ENCODE measurements around the gene TTC7B. TPM values are rescaled to one million over a fixed set of nuclear protein-coding genes. Genes with fewer than 3 reads are reported as not detected.

Gene TTC7B
- total and polyA plus RNA-seq, 2 donors (not counting 1 experiment from before 2014, with no cell fraction given) = 0.36 to 3.2 TPM

DNA sequence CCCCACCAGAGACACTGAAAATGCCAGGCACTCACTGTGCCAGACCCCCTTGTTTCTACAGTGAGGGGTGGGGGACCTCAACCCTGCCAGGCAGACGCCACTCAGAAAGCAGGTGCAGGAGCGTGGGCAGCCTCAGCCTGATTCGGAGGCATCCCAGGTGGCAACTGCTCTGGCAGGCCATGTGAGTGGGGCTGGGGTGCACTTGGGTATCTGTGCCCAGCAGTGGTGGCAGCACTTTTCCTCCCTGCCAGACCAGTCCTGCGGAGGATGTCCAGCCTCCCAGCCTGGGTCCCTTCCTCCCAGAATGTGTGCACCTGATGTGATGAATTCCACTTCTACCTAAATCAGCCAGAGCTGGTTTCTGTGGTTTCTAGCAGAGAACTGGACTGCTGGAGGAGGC, 13.4 kb upstream of the TTC7B start:
- Mint-ChIP-seq H3K9me3 (ENCODE audit: insufficient read depth) (no peaks in the 10 kb centered on the region), H3K4me1 (peaks cover 16% of the 10 kb centered on the region), H3K27ac (no peak overlapping the region), H3K27me3 (no peaks in the 10 kb centered on the region), H3K4me3 (no peak overlapping the region)
- Histone ChIP-seq H3K27me3 (replicated peaks in 1 of 4; ENCODE audit: control extremely low read depth in 1 of 4, control insufficient read depth in 3 of 4, insufficient read depth in 4 of 4, low read length in 3 of 4) (no peaks in the 10 kb centered on the region), H3K4me1 (ENCODE audit: control insufficient read depth in 2 of 2, insufficient read depth in 2 of 2, low read length in 2 of 2) (peaks cover 13 to 16% of the 10 kb centered on the region in 2 donors), H3K36me3 (replicated peaks in 1 of 2; ENCODE audit: control extremely low read depth in 1 of 2, control insufficient read depth in 1 of 2, extremely low read depth in 1 of 2, insufficient read depth in 2 of 2, low read length in 1 of 2) (no peaks in the 10 kb centered on the region), H3K9ac (ENCODE audit: low read length) (no peak overlapping the region), H4K20me1 (ENCODE audit: control insufficient read depth, insufficient read depth, low read length, poor library complexity, severe bottlenecking) (no peaks in the 10 kb centered on the region), H3K4me2 (replicated peaks; ENCODE audit: low read depth, low read length, poor library complexity, severe bottlenecking) (no peak overlapping the region), H3K9me3 (ENCODE audit: control extremely low read depth in 1 of 3, control insufficient read depth in 2 of 3, insufficient read depth in 1 of 3, low read length in 2 of 3) (peaks cover 0 to 17% (median 0%) of the 10 kb centered on the region in 3 donors), H3K27ac (ENCODE audit: low read length in 2 of 2) (no peak overlapping the region), H3K4me3 (ENCODE audit: control extremely low read depth in 1 of 5, extremely low read depth in 1 of 5, insufficient read depth in 1 of 5, low read depth in 2 of 5, low read length in 4 of 5) (no peak overlapping the region), H2AFZ (ENCODE audit: insufficient read depth, low read depth, low read length, poor library complexity, severe bottlenecking) (no peak overlapping the region), H3K79me2 (ENCODE audit: control insufficient read depth, insufficient read depth, low read length) (no peaks in the 10 kb centered on the region)
- TF ChIP-seq EZH2 (IDR thresholded peaks at IDR 0.05; ENCODE audit: borderline replicate concordance, insufficient read depth, low read depth, low read length, poor library complexity, severe bottlenecking) = no peak
- TF ChIP-seq, protein P1, sequence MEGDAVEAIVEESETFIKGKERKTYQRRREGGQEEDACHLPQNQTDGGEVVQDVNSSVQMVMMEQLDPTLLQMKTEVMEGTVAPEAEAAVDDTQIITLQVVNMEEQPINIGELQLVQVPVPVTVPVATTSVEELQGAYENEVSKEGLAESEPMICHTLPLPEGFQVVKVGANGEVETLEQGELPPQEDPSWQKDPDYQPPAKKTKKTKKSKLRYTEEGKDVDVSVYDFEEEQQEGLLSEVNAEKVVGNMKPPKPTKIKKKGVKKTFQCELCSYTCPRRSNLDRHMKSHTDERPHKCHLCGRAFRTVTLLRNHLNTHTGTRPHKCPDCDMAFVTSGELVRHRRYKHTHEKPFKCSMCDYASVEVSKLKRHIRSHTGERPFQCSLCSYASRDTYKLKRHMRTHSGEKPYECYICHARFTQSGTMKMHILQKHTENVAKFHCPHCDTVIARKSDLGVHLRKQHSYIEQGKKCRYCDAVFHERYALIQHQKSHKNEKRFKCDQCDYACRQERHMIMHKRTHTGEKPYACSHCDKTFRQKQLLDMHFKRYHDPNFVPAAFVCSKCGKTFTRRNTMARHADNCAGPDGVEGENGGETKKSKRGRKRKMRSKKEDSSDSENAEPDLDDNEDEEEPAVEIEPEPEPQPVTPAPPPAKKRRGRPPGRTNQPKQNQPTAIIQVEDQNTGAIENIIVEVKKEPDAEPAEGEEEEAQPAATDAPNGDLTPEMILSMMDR (IDR thresholded peaks at IDR 0.05) = no peak
- CTCF ChIA-PET = no interaction called here
- DNase-seq = no peak
- WGBS (ENCODE audit: insufficient coverage) = 74% methylated on average over 3 of the region's 4 CpGs
- ATAC-seq (ENCODE audit: low read depth) = no peak
- intact Hi-C loops (cut with micrococcal nuclease) = loop anchor here (2.0 to 5.0 kb wide), 3 partner anchors 231 to 875 kb away; partner anchors contain the start of genes CALM1, EFCAB11, RPS6KA5 and TDP1
- POLR2A ChIA-PET = no interaction called here

DNA sequence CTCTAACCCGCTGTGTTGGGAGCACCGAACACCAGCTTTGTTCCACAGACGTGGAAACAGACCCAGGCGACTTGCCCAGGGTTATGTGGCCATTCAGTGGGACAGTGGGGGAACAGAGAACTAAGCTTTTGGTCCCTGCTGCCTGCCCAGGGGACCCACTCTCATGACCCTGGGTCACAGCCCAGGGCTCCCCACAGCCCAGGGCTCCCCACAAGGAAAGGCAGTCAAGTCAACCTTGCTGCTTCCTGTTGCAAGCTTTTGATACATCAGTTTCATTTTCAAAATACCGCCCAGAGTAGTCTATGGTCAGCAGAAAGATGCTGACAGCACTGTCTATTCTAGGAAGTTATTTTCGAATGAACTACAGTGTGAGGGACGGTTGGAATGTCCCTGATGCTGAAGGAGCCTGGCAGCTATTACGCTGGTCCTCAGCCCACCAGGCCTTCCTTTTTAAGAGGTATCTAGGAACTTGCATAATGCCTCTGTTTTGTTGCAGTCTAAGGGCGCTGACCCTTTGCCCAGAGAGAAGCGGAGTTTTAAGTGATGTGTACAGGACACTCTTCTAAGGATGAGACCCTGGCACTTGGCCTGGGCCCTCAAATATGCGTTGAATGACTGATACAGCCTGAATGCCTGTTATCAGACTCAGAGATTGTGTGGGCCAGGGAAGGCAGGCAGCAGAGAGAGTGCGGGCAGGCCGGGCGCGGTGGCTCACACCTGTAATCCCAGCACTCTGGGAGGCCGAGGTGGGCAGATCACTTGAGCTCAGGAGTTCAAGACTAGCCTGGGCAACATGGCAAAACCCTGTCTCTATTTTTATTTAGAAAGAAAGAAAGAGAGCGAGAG, 12.6 kb upstream of the TTC7B start:
- Mint-ChIP-seq H3K4me1 (peaks cover 16% of the 10 kb centered on the region), H3K27me3 (no peaks in the 10 kb centered on the region), H3K27ac (peak overlapping the region; percentile 80), H3K9me3 (ENCODE audit: insufficient read depth) (peaks cover 4% of the 10 kb centered on the region), H3K4me3 (peak overlapping the region; percentile 77)
- H3K36me3 ChIP-seq (replicated peaks in 1 of 2; ENCODE audit: control extremely low read depth in 1 of 2, control insufficient read depth in 1 of 2, extremely low read depth in 1 of 2, insufficient read depth in 2 of 2, low read length in 1 of 2) = no peaks in the 10 kb centered on the region
- ChIA-PET CTCF (no interaction called here), POLR2A (no interaction called here)
- H3K4me3 ChIP-seq (ENCODE audit: control extremely low read depth in 1 of 5, extremely low read depth in 1 of 5, insufficient read depth in 1 of 5, low read depth in 2 of 5, low read length in 4 of 5) = peak overlapping the region; percentile 44 to 58 (median 51)
- H3K27ac ChIP-seq (ENCODE audit: low read length in 2 of 2) = peak overlapping the region; percentile 61 to 75
- peak overlapping the region; percentile 67 for H3K9ac ChIP-seq (ENCODE audit: low read length)
- H3K27me3 ChIP-seq (replicated peaks in 1 of 4; ENCODE audit: control extremely low read depth in 1 of 4, control insufficient read depth in 3 of 4, insufficient read depth in 4 of 4, low read length in 3 of 4) = no peaks in the 10 kb centered on the region
- peak overlapping the region; percentile 86 for H2AFZ ChIP-seq (ENCODE audit: insufficient read depth, low read depth, low read length, poor library complexity, severe bottlenecking)
- H3K9me3 ChIP-seq (ENCODE audit: control extremely low read depth in 1 of 3, control insufficient read depth in 2 of 3, insufficient read depth in 1 of 3, low read length in 2 of 3) = peaks cover 0 to 25% (median 4%) of the 10 kb centered on the region in 3 donors
- WGBS (ENCODE audit: insufficient coverage) = 87% methylated on average over 11 of the region's 17 CpGs
- no peaks in the 10 kb centered on the region for H3K79me2 ChIP-seq (ENCODE audit: control insufficient read depth, insufficient read depth, low read length)
- ATAC-seq (ENCODE audit: low read depth) (no peak), DNase-seq (peak; percentile 54)
- TF ChIP-seq, protein P1 (IDR thresholded peaks at IDR 0.05) = no peak
- no peak for TF ChIP-seq EZH2 (IDR thresholded peaks at IDR 0.05; ENCODE audit: borderline replicate concordance, insufficient read depth, low read depth, low read length, poor library complexity, severe bottlenecking)
- H3K4me2 ChIP-seq (replicated peaks; ENCODE audit: low read depth, low read length, poor library complexity, severe bottlenecking) = peak overlapping the region; percentile 77
- H4K20me1 ChIP-seq (ENCODE audit: control insufficient read depth, insufficient read depth, low read length, poor library complexity, severe bottlenecking) = no peaks in the 10 kb centered on the region
- H3K4me1 ChIP-seq (ENCODE audit: control insufficient read depth in 2 of 2, insufficient read depth in 2 of 2, low read length in 2 of 2) = peaks cover 13 to 16% of the 10 kb centered on the region in 2 donors
- intact Hi-C loops (cut with micrococcal nuclease) = loop anchor here (1.0 to 5.0 kb wide), 5 partner anchors 13 to 874 kb away; partner anchors contain the start of genes CALM1, EFCAB11, RPS6KA5 and TDP1
